CD14-positive monocyte (primary cell): ENCODE results near the gene OR5W2. TPM values are rescaled to one million over a fixed set of nuclear protein-coding genes. Genes with fewer than 3 reads are reported as not detected.
"Not testable (repeated sequence)": the region's sequence is repeated elsewhere in the genome, so short reads cannot be mapped to it uniquely, and the experiment has no call there.

ENCODE experiments used
- DNase-seq, 3 donors: peaks; one replicate each; pipeline ENCODE4 v3.0.0-alpha.2; 2011 to 2022
- H2AFZ ChIP-seq: 2 replicates; pipeline ENCODE4 v1.6.0; 2012; ENCODE audit warnings: mild to moderate bottlenecking, low read depth, low read length, inconsistent platforms; ENCODE audit not compliant: insufficient read depth, poor library complexity, severe bottlenecking
- H3K27ac ChIP-seq, 2 donors: 1 replicate in 1 of 2; 2 replicates in 1 of 2; pipeline ENCODE4 v1.5.1; 2012 to 2013; ENCODE audit warnings: low read length in 2 of 2, control low read depth in 1 of 2, inconsistent platforms in 1 of 2, low read depth in 1 of 2, mild to moderate bottlenecking in 1 of 2
- H3K27me3 ChIP-seq, 2 donors: one replicate each; pipeline versions ENCODE4 v1.6.0 to v1.6.1; 2011 to 2013; ENCODE audit warnings: low read length in 2 of 2; ENCODE audit not compliant: control insufficient read depth in 2 of 2, insufficient read depth in 2 of 2
- H3K36me3 ChIP-seq, 2 donors: replicated peaks in 1 of 2; 1 replicate in 1 of 2; 2 replicates in 1 of 2; pipeline versions ENCODE4 v1.5.1 to v1.6.1; 2012 to 2013; ENCODE audit warnings: low read length in 2 of 2, control low read depth in 1 of 2, inconsistent platforms in 1 of 2, mild to moderate bottlenecking in 1 of 2; ENCODE audit not compliant: insufficient read depth in 2 of 2, control insufficient read depth in 1 of 2
- H3K4me1 ChIP-seq, 2 donors: 1 replicate in 1 of 2; 2 replicates in 1 of 2; pipeline versions ENCODE4 v1.5.1 to v1.6.1; 2012 to 2013; ENCODE audit warnings: low read length in 2 of 2, control low read depth in 1 of 2, inconsistent platforms in 1 of 2, mild to moderate bottlenecking in 1 of 2, moderate library complexity in 1 of 2; ENCODE audit not compliant: insufficient read depth in 2 of 2, control insufficient read depth in 1 of 2
- H3K4me2 ChIP-seq: replicated peaks from 2 replicates; pipeline ENCODE3; 2012; ENCODE audit warnings: low read length, moderate library complexity, mild to moderate bottlenecking; ENCODE audit not compliant: poor library complexity, severe bottlenecking; ENCODE audit errors: extremely low read depth
- H3K4me3 ChIP-seq, 3 experiments: fragments of 200-600 bp in 1 of 3; sonication (generic) in 1 of 3; replicated peaks in 1 of 3; 1 replicate in 2 of 3; 2 replicates in 1 of 3; pipeline ENCODE4 v1.5.1; 2011 to 2013; ENCODE audit warnings: low read length in 3 of 3, mild to moderate bottlenecking in 3 of 3, control low read depth in 2 of 3, low read depth in 2 of 3, inconsistent platforms in 1 of 3, moderate library complexity in 1 of 3
- H3K79me2 ChIP-seq: 2 replicates; pipeline ENCODE4 v1.6.0; 2012; ENCODE audit warnings: mild to moderate bottlenecking, control low read depth, inconsistent platforms, low read length, moderate library complexity; ENCODE audit not compliant: insufficient read depth
- H3K9ac ChIP-seq: 2 replicates; pipeline ENCODE4 v1.6.0; 2017; ENCODE audit warnings: low read length, mild to moderate bottlenecking; ENCODE audit not compliant: insufficient read depth, poor library complexity, severe bottlenecking
- H3K9me3 ChIP-seq, 2 donors: replicated peaks in 1 of 2; 1 replicate in 1 of 2; 2 replicates in 1 of 2; pipeline versions ENCODE4 v1.5.1 to v1.6.1; 2012 to 2013; ENCODE audit warnings: low read length in 2 of 2, control low read depth in 1 of 2; ENCODE audit not compliant: control insufficient read depth in 1 of 2, insufficient read depth in 1 of 2
- H4K20me1 ChIP-seq: 2 replicates; pipeline ENCODE4 v1.6.0; 2012; ENCODE audit warnings: mild to moderate bottlenecking, low read length, control low read depth, moderate library complexity; ENCODE audit not compliant: insufficient read depth
- H3K27ac Mint-ChIP-seq, 7 donors: one replicate each; pipeline ENCODE4 v1.8.0; 2020; ENCODE audit warnings: mild to moderate bottlenecking in 7 of 7, mixed read lengths in 7 of 7, moderate library complexity in 6 of 7, inconsistent platforms in 2 of 7
- H3K27me3 Mint-ChIP-seq, 3 donors: one replicate each; pipeline ENCODE4 v1.8.0; 2021 to 2022; ENCODE audit warnings: low read depth in 3 of 3, mild to moderate bottlenecking in 3 of 3, mixed read lengths in 3 of 3, moderate library complexity in 3 of 3, inconsistent platforms in 1 of 3
- H3K36me3 Mint-ChIP-seq, 2 donors: one replicate each; pipeline ENCODE4 v1.8.0; 2020; ENCODE audit warnings: mixed read lengths in 2 of 2, inconsistent platforms in 1 of 2, mild to moderate bottlenecking in 1 of 2
- H3K4me1 Mint-ChIP-seq: one replicate; pipeline ENCODE4 v1.8.0; 2020; ENCODE audit warnings: mild to moderate bottlenecking, mixed read lengths
- H3K4me3 Mint-ChIP-seq, 2 donors: one replicate each; pipeline ENCODE4 v1.8.0; 2020; ENCODE audit warnings: mild to moderate bottlenecking in 2 of 2, mixed read lengths in 2 of 2, moderate library complexity in 1 of 2
- H3K9me3 Mint-ChIP-seq, 7 donors: one replicate each; pipeline ENCODE4 v1.8.0; 2020 to 2022; ENCODE audit warnings: mixed read lengths in 7 of 7, mild to moderate bottlenecking in 6 of 7, moderate library complexity in 6 of 7, inconsistent platforms in 2 of 7
- WGBS: methylation state at CpG from one replicate; pipeline ENCODE4 v1.1.5; 2013; ENCODE audit warnings: missing lambda C conversion rate; ENCODE audit not compliant: insufficient coverage; 5-methylcytosine and 5-hydroxymethylcytosine counted together
- intact Hi-C, 2 donors: fragments of 100-400 bp; cut with micrococcal nuclease; formaldehyde crosslinking; loops; one replicate each; pipeline versions ENCODE4 v1.15.0 to v1.15.1; 2023
- polyA plus RNA-seq, 3 donors: library from polyadenylated mRNA; depleted of rRNA in 1 of 3; unstranded in 2 of 3; stranded (reverse) in 1 of 3; fragments of 300-500 nt in 2 of 3; fragments of >200 nt in 1 of 3; fragmentation: Illumina TruSeq in 2 of 3; gene quantifications; 1 replicate in 2 of 3; 2 replicates in 1 of 3; pipeline ENCODE4 v1.2.3, GENCODE V29; 2012 to 2021

The OR5W2 gene
- polyA plus RNA-seq, 3 donors: not detected

GRCh38 chr11:55882997-55883396 is 31.4 kb downstream of the OR5W2 start, which contains the start of gene TRIM51:
TRIM51 (plus strand) TSS chr11:55883297; CDS start chr11:55885429, 2,132 bp downstream.
- H3K4me1 Mint-ChIP-seq, H3K4me2 ChIP-seq, H2AFZ ChIP-seq, H3K9me3 Mint-ChIP-seq, DNase-seq, H3K27ac ChIP-seq, H3K9me3 ChIP-seq, H4K20me1 ChIP-seq, H3K27ac Mint-ChIP-seq, H3K36me3 ChIP-seq, H3K27me3 ChIP-seq, H3K4me3 Mint-ChIP-seq, H3K36me3 Mint-ChIP-seq, H3K27me3 Mint-ChIP-seq, H3K4me3 ChIP-seq, intact Hi-C loops, H3K4me1 ChIP-seq, H3K9ac ChIP-seq, H3K79me2 ChIP-seq: not testable (repeated sequence)
- no CpG with 5 or more reads among the region's 1 CpG for WGBS

- H3K9ac ChIP-seq, H3K36me3 Mint-ChIP-seq, H3K4me3 Mint-ChIP-seq, H2AFZ ChIP-seq, H3K4me1 ChIP-seq, H3K27me3 ChIP-seq, H3K79me2 ChIP-seq, H3K4me2 ChIP-seq, H4K20me1 ChIP-seq, H3K27ac ChIP-seq, DNase-seq, H3K27ac Mint-ChIP-seq, H3K27me3 Mint-ChIP-seq, H3K4me3 ChIP-seq, H3K36me3 ChIP-seq, H3K4me1 Mint-ChIP-seq, intact Hi-C loops: not testable (repeated sequence)
- WGBS: 19% methylated on average over 33 of the region's 34 CpGs
- H3K9me3 ChIP-seq: peaks cover 8 to 27% of the 10 kb centered on the region in 2 donors
- peaks cover 7 to 39% (median 19%) of the 10 kb centered on the region in 7 donors for H3K9me3 Mint-ChIP-seq
Measured at GRCh38 chr11:55873146-55873545, 41.2 kb downstream of the OR5W2 start.

GRCh38 chr11:55872731-55873130 is 41.7 kb downstream of the OR5W2 start:
- H2AFZ ChIP-seq: not testable (repeated sequence)

DNA sequence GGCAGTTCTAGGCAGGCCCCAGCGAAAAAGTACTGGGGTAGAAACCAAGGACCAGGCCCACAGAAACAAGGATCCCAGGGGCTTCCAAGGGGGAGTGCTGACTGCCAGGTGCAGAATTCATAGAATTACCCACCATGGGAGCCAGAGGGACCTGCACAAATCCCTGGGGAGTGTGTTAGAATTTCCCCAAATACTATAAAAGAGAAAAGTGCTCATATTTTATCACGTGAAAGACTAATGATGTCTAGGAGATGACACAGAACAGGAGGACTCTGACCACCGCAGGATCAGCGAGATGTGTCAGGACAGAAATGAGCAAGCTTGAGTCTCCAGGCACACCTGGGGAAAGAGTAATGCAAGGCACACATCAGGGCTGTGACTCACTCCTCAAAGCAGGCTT is 47.0 kb downstream of the OR5W2 start:
- H3K4me2 ChIP-seq, H3K4me3 ChIP-seq, H4K20me1 ChIP-seq, H3K9ac ChIP-seq, intact Hi-C loops, H3K36me3 Mint-ChIP-seq, H3K4me1 ChIP-seq, H3K79me2 ChIP-seq, H3K27ac Mint-ChIP-seq, H3K36me3 ChIP-seq, H3K27ac ChIP-seq, H2AFZ ChIP-seq, H3K27me3 Mint-ChIP-seq, H3K4me1 Mint-ChIP-seq, DNase-seq, H3K27me3 ChIP-seq, H3K4me3 Mint-ChIP-seq: not testable (repeated sequence)
- WGBS: 40% methylated on average over 1 of the region's 4 CpGs
- peaks cover 4 to 39% (median 22%) of the 10 kb centered on the region in 7 donors for H3K9me3 Mint-ChIP-seq
- peaks cover 8 to 26% of the 10 kb centered on the region in 2 donors for H3K9me3 ChIP-seq

More at GRCh38 chr11:55872731-55873130, 41.7 kb downstream of the OR5W2 start:
- H3K4me2 ChIP-seq, H3K4me1 Mint-ChIP-seq, H3K4me1 ChIP-seq, intact Hi-C loops, H3K36me3 Mint-ChIP-seq, H4K20me1 ChIP-seq, H3K4me3 Mint-ChIP-seq, H3K36me3 ChIP-seq, H3K27me3 Mint-ChIP-seq, H3K9ac ChIP-seq, H3K27ac Mint-ChIP-seq, H3K4me3 ChIP-seq, DNase-seq, H3K27me3 ChIP-seq, H3K27ac ChIP-seq, H3K79me2 ChIP-seq: not testable (repeated sequence)
- peaks cover 11 to 43% (median 22%) of the 10 kb centered on the region in 7 donors for H3K9me3 Mint-ChIP-seq
- H3K9me3 ChIP-seq: peaks cover 8 to 31% of the 10 kb centered on the region in 2 donors
- 18% methylated on average over 30 of the region's 33 CpGs for WGBS
